DLD1 (cell line): ENCODE measurements around the gene SPACA6.

Experiments used
- in situ Hi-C: cut with HindIII; loops from 2 replicates; pipeline ENCODE4 v1.10.0; 2017; ENCODE audit warnings: low sequenced_read_pairs

Gene SPACA6

GRCh38 chr19:51703575-51704515 lies 10.7 kb downstream of the SPACA6 start:
- in situ Hi-C loops, result no loop called here

DNA sequence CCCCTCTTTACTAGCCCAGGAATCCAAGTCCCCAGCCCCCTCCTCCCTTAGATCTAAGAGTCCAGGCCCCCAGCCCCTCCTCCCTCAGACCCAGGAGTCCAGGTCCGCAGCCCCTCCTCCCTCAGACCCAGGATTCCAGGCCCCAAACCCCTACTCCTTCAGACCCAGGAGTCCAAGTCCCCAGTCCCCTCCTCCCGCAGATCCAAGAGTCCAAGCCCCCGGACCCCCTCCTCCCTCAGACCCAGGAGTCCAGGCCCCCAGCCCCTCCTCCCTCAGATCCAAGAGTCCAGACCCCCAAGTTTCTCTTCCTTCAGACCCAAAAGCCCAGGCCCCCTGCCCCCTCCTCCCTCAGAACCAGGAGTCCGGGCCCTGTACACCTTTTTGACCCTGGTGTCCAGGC lies 11.5 kb downstream of the SPACA6 start:
- in situ Hi-C loops, result no loop called here

GRCh38 chr19:51706296-51706695 lies 13.2 kb downstream of the SPACA6 start:
- in situ Hi-C loops, result no loop called here

DNA sequence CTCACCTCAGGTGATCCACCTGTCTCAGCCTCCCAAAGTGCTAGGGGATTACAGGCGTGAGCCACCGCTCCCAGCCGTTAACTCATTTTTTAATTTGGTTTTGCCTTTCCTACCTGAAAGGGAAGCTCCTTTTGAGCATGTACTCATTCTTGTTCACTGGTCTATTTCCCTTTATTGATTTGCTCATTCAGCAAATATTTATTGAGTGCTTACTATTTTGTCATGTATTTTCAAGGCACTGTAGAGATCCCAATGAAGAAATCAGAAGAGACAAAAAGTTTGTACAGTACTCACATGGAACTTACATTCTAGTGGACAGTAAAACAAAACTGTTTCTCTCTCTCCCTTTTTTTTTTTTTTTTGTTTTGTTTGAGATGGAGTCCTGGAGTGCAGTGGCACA lies 13.8 kb downstream of the SPACA6 start:
- in situ Hi-C loops, result no loop called here

DNA sequence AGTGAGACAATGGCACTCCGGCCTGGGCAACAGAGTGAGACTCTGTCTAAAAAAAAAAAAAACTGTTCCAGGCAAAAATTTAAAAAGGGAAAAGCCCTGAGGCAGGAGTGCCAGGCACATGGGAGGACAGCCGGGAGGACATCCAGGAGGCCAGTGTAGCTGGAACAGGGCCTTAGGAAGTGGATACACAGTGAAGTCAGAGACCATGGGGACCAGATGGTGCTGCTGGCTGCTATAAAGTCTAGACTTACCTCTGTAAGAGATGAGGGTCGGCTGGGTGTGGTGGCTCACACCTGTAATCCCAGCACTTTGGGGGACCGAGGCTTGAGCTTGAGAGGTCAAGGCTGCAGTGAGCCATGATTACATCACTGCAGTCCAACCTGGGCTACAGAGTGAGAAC lies 15.7 kb downstream of the SPACA6 start:
- in situ Hi-C loops, result no loop called here

DNA sequence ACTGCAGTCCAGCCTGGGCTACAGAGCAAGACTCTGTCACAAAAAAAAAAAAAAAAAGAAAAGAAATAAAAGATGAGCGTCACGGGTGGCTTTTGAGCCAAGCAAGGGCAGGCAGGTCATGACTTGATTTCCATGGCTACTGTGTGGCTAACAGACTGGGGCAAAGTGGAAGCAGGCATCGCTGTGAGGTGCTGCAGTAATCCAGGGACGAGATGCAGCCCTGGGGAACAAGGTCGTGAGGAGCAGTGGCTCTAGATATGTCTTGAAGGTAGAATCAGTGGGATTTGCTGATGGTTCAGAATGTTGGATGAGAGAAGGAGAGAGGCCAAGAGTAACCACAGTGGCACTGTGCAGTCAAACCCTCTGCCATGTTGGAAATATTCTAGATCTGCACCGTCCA lies 16.4 kb downstream of the SPACA6 start:
- in situ Hi-C loops, result no loop called here

- in situ Hi-C loops, result no loop called here
Measured at GRCh38 chr19:51710163-51710562, 17.0 kb downstream of the SPACA6 start.

DNA sequence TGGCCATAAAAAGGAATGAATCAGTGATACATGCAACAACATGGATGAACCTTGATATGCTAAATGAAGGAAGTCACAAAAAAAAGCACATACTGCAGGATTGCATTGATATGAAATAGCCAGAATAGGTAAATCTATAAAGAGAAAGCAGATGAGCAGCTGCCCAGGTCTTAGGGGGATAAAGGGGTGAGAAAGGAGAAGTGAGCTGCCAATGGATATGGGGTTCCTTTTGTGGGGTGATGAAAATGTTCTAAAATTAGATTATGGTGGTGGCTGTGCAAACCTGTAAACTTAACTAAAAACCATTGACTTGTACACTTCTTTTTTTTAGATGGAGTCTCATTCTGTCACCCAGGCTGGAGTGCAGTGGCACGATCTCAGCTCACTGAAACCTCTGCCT lies 18.6 kb downstream of the SPACA6 start:
- in situ Hi-C loops, result no loop called here

- in situ Hi-C loops, result no loop called here
Measured at GRCh38 chr19:51712461-51713081, 19.4 kb downstream of the SPACA6 start.

GRCh38 chr19:51713319-51714285 lies 20.5 kb downstream of the SPACA6 start:
- in situ Hi-C loops, result no loop called here

DNA sequence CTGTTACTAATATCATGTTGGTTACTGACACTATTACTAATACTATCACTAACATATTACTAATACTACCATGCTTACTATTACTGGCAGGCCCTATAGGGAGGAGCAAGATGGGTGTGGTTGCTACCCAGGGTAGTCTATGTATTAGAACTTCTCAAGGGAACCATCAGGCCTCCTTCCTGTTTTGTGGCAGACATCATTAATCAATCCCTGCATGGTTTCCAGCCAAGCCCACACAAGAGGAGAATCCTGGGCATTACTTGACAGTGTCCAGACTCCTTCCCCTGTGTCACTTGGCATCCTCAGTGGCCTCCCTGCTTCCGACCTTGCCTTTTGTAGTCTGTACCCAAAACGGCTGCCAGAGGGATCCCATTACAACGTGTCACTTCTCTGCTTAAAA lies 21.7 kb downstream of the SPACA6 start:
- in situ Hi-C loops, result no loop called here

DNA sequence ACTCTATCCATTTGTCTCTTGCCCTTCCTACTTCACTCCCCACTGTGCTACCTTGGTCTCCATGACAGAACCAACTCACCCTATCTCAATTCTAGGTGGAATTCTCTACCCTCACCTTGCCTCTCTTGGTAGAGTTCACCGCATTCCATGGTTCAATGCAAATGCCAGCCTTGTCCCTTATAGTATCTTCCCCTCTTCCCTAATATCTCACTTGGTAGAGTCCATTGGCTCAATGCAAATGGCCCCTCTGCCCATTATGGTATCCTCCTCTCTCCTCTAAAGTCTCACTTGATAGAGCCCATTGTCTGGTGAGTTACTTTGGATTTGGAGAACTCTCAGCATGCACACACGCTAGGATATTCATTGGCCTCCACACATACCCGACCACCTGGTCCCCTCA lies 22.7 kb downstream of the SPACA6 start:
- in situ Hi-C loops, result no loop called here

- in situ Hi-C loops, result no loop called here
Measured at GRCh38 chr19:51716925-51717324, 23.8 kb downstream of the SPACA6 start.

- in situ Hi-C loops, result no loop called here
Measured at GRCh38 chr19:51719251-51719988, 26.3 kb downstream of the SPACA6 start.

DNA sequence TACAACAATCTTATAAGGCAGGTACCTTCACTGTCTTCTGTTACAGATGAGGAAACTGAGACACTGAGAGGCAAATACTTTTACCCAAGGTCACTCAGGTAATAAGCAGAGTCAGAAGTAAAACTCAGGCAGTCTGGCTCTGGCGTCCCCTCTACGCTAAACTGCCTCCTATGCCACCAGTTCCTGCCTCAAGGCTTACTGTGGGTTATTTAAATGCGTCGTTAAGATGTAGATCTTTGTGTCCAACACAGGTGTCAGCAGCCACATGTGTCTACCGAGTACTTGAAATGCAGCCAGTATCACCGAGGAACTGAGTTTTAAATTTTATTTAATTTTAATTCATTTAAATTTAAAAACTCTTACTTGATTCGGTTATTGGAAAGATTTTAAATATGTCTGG lies 28.8 kb downstream of the SPACA6 start:
- in situ Hi-C loops, result no loop called here

GRCh38 chr19:51722492-51722891 lies 29.4 kb downstream of the SPACA6 start:
- in situ Hi-C loops, result no loop called here

DNA sequence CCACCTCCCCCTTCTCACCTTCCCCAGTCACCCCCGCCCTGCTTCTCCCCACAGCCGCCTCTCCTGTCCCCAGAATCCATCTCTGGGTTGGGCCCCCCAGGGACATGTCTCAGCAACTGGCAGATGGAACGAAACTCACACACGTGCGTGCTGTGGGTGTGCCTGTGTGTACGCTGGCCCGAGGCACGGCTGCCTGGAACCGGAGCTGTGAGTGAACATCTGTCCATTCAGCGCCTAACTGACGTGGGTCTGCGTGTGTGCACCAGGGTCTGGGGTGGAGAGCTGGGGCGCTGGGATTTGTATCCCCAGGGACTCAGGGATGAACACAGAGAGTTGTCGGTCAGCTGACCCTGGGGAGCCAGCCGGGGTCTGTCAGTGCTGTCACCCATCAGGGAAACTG lies 31.4 kb downstream of the SPACA6 start:
- in situ Hi-C loops, result no loop called here

DNA sequence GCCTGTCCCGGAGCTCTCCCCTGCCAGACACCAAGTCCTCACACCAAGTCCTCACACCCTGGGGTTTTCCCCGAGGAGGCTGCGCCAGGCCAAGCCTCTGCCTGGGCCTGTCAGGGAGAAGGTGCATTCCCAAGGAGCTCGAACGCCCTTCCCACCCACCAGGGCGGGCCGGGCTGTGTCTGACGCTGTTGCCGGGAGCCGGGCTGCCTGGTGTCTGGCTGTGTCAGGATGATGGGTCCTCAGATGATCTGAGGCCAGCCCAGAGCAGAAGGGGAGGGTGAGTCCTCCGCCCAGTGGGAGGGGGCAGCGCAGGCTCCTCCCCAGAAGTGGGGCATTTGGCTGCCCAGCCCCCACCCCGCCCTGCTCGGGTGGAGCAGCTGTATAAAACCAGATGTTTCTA lies 32.9 kb downstream of the SPACA6 start:
- in situ Hi-C loops, result no loop called here

GRCh38 chr19:51727349-51727880 lies 34.3 kb downstream of the SPACA6 start:
- in situ Hi-C loops, result no loop called here

DNA sequence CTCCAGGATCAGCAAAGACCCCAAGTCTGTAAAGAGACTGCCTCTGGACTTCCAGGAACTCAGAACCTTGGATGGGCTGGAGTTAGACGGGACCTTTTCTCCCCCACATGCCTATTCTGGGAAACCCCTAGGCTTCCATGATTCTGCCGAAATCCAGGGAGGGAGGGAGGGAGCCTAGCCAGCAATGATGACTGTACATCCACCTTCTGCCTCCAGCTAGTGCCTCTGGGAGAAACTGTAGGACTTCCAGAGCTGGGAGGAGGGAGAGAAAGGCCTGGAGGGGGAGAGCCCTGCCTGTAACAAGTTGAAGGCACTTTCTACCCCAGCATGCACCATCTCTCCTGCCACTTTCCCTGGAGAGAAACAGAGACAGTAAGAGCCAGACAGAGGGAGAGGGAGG lies 36.7 kb downstream of the SPACA6 start:
- in situ Hi-C loops, result no loop called here
